Subcutaneous abdominal adipose tissue (tissue), 5 donors: ENCODE measurements around the gene RBM10.
A peak's percentile ranks its signal among the peaks of the same experiment; 100 is the strongest.
"Not testable (repeated sequence)": the region's sequence is repeated elsewhere in the genome, so short reads cannot be mapped to it uniquely, and the experiment has no call there.

ENCODE experiments used
- H3K27ac ChIP-seq: one replicate; pipeline ENCODE4 v1.7.0; 2013; ENCODE audit warnings: low read depth, mild to moderate bottlenecking, inconsistent platforms, low read length, moderate library complexity
- H3K27me3 ChIP-seq, 5 donors: one replicate each; pipeline ENCODE4 v1.7.0; 2013; ENCODE audit warnings: low read length in 5 of 5, inconsistent platforms in 1 of 5; ENCODE audit not compliant: control insufficient read depth in 5 of 5, insufficient read depth in 4 of 5
- H3K36me3 ChIP-seq, 5 donors: one replicate each; pipeline ENCODE4 v1.7.0; 2013; ENCODE audit warnings: low read length in 5 of 5; ENCODE audit not compliant: control insufficient read depth in 5 of 5, insufficient read depth in 5 of 5
- H3K4me1 ChIP-seq, 5 donors: one replicate each; pipeline ENCODE4 v1.7.0; 2013; ENCODE audit warnings: low read length in 5 of 5, mild to moderate bottlenecking in 3 of 5, moderate library complexity in 1 of 5; ENCODE audit not compliant: control insufficient read depth in 5 of 5, insufficient read depth in 5 of 5
- H3K4me3 ChIP-seq, 5 donors: one replicate each; pipeline ENCODE4 v1.7.0; 2013; ENCODE audit warnings: low read length in 5 of 5, low read depth in 1 of 5
- H3K9ac ChIP-seq, 5 donors: one replicate each; pipeline ENCODE4 v1.7.0; 2013; ENCODE audit warnings: low read length in 5 of 5, mild to moderate bottlenecking in 4 of 5, moderate library complexity in 3 of 5
- H3K9me3 ChIP-seq, 5 donors: one replicate each; pipeline ENCODE4 v1.7.0; 2013; ENCODE audit warnings: low read length in 5 of 5; ENCODE audit not compliant: control insufficient read depth in 5 of 5
- donor health status: healthy.
- donor health status: healthy.
- donor health status: healthy.
- donor health status: healthy.
- donor health status: healthy.

RBM10 gene, protein sequence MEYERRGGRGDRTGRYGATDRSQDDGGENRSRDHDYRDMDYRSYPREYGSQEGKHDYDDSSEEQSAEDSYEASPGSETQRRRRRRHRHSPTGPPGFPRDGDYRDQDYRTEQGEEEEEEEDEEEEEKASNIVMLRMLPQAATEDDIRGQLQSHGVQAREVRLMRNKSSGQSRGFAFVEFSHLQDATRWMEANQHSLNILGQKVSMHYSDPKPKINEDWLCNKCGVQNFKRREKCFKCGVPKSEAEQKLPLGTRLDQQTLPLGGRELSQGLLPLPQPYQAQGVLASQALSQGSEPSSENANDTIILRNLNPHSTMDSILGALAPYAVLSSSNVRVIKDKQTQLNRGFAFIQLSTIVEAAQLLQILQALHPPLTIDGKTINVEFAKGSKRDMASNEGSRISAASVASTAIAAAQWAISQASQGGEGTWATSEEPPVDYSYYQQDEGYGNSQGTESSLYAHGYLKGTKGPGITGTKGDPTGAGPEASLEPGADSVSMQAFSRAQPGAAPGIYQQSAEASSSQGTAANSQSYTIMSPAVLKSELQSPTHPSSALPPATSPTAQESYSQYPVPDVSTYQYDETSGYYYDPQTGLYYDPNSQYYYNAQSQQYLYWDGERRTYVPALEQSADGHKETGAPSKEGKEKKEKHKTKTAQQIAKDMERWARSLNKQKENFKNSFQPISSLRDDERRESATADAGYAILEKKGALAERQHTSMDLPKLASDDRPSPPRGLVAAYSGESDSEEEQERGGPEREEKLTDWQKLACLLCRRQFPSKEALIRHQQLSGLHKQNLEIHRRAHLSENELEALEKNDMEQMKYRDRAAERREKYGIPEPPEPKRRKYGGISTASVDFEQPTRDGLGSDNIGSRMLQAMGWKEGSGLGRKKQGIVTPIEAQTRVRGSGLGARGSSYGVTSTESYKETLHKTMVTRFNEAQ

DNA sequence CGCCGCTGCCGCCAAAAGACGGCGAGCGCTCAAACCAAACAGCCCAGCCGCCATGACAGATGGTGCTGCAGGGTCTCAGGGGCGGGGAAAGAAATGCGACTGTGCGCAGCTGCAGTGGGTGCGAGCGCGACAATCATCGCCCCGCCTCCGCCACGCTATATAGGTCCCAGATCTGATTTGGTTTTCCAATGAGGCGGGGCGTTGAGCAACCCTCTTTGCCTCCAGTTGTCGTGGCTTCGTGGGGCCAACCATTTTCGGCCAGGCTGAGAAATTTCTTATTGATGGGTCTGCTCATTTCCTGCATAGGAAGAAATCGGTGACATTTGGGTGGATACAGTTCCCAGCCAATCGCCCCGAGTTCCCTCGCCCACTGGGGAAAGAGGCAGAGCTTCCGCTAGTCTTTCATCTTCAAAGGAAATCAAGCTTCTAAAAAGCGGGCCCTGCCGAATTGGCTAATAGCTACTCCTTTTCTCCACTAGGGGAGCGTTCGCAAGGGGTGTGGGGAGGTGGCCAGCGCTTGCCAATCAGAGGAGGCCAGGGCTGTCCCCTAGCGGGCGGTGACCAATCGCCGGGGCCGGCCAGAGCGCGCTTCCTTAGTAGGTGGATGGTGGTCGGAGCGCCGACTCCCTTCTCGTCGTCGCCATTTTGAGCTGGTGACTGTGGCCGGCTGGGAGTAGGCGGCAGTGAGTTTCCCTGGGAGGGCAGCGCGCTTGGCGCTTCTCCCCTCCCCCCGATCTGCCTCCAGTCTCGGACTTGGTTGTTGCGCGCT, at the start of gene RBM10, which contains the start of gene NDUFB11:
Gene RBM10, plus strand, starts transcription at position 596 of the 769 bp plus-strand sequence. CDS start 2,261 bp downstream, outside the sequence.
Gene NDUFB11, minus strand, starts transcription at position 77 of the 769 bp plus-strand sequence. Its CDS starts 23 bp downstream, at position 54.
- Histone ChIP-seq H3K27me3 (peaks cover 0 to 13% (median 11%) of the 10 kb centered on the region in 5 donors), H3K9ac (peak within 1 kb of the TSS in 4 of 5 donors; percentile 57 to 82 (median 76)), H3K27ac (peak within 1 kb of the TSS; percentile 84)

DNA sequence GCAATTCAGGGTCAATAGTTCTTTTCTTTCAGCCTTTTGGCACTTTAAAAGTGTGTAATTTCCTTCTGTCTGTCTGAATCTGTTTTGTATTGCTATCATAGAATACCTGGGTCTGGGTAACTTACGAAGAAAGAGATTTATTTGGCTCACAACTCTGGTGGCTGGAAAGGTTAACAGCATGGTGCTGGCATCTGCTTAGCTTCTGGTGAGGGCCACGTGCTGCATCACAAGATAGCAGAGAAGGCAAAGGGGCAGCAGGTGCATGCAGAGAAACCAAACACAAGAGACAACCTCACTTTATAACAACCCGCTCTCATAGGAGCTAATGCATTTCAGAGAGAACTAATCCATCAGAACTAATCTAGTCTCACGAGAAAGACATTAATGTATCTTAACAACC, 48.0 kb upstream of the RBM10 start:
- Histone ChIP-seq H3K4me1 (no peaks in the 10 kb centered on the region), H3K9ac (no peak overlapping the region), H3K36me3 (no peaks in the 10 kb centered on the region), H3K9me3 (peaks cover 0 to 5% (median 4%) of the 10 kb centered on the region in 5 donors), H3K27ac (no peak overlapping the region), H3K4me3 (no peak overlapping the region), H3K27me3 (peaks cover 0 to 15% (median 8%) of the 10 kb centered on the region in 5 donors)

More for the DNA sequence above, at the start of gene RBM10, which contains the start of gene NDUFB11:
- peaks cover 0 to 37% (median 35%) of the 10 kb centered on the region in 5 donors for H3K4me1 ChIP-seq
- peaks cover 0 to 8% (median 0%) of the 10 kb centered on the region in 5 donors for H3K9me3 ChIP-seq
- H3K36me3 ChIP-seq: peaks cover 0 to 19% (median 11%) of the 10 kb centered on the region in 5 donors
- H3K4me3 ChIP-seq: peak within 1 kb of the TSS; percentile 72 to 83 (median 75)

DNA sequence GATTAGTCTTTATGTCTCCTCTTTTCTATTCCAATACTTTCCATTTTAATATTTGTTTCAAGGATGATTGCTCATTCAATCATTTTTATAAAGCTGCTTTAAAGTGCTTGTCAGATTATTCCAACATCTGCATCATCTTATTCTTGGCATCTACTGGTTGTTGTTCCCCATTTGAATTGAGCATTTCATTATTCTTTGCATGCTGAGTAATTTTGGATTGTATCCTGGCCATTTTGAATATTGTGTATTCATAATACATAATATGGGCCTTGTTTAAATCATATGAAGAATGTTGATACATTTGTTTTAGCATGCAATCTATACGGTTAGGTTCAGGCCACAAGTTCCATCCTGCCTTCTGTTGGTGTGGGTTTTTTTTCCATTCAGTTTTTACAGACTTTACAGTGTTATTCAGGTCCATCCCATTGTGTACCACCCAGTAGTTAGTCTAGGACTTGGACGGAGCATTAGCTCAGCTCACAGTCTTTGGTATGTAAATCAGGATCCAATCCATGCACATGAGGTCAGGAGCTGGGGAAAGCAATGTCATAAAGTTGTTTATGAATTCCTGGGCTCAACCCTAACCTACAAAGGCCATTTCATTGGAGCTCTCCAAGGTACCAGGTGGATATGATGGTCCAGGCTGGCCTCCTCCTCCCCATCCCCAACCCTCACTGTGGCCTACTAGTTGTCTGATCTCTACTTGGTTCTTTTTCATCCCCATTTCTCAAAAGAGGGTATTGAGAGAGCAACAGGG, 46.5 kb upstream of the RBM10 start:
- H3K27ac ChIP-seq: no peak overlapping the region
- no peak overlapping the region for H3K9ac ChIP-seq
- H3K4me3 ChIP-seq: no peak overlapping the region
- H3K36me3 ChIP-seq: no peaks in the 10 kb centered on the region
- no peaks in the 10 kb centered on the region for H3K4me1 ChIP-seq
- peaks cover 3 to 15% (median 10%) of the 10 kb centered on the region in 5 donors for H3K27me3 ChIP-seq
- H3K9me3 ChIP-seq: peaks cover 0 to 5% (median 4%) of the 10 kb centered on the region in 5 donors

DNA sequence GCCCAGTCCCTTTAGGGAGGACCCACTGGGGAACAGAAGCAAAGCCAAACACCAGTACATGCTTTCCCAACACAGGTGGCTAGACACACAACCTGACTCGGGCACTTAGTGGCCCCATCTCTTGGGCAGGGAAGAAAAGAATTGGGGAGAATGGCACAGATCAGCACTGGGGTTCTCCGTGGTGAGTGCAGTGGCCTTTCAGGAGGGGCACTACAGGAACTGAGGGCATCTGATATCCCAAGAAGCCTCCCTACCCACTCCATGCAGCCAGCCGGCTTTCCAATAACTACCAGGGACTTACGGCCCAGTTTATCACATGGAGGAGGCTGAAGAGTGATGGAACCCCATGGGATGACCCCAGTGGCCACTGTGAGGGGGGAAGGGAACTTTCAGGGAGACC, 43.8 kb upstream of the RBM10 start:
- Histone ChIP-seq H3K9me3 (peaks cover 0 to 5% (median 2%) of the 10 kb centered on the region in 5 donors), H3K4me1 (no peaks in the 10 kb centered on the region), H3K27me3 (peaks cover 5 to 15% (median 10%) of the 10 kb centered on the region in 5 donors), H3K36me3 (no peaks in the 10 kb centered on the region), H3K9ac (no peak overlapping the region), H3K4me3 (no peak overlapping the region), H3K27ac (no peak overlapping the region)

DNA sequence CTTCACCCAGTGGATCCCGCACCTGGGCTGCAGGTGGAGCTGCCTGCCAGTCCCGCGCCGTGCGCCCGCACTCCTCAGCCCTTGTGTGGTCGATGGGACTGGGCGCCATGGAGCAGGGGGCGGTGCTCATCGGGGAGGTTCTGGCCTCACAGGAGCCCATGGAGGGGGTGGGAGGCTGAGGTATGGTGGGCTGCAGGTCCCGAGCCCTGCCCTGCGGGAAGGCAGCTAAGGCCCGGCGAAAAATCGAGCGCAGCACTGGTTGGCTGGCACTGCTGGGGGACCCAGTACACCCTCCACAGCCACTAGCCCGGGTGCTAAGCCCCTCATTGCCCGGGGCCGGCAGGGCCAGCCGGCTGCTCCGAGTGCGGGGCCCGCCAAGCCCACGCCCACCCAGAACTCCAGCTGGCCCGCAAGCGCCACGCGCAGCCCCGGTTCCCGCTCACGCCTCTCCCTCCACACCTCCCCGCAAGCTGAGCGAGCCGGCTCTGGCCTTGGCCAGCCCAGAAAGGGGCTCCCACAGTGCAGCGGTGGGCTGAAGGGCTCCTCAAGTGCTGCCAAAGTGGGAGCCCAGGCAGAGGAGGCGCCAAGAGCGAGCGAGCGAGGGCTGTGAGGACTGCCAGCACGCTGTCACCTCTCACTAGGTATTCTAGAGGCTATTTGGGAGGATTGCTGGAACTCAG, 33.9 kb upstream of the RBM10 start:
- not testable (repeated sequence) for H3K36me3 ChIP-seq, H3K9me3 ChIP-seq, H3K9ac ChIP-seq, H3K27ac ChIP-seq, H3K4me1 ChIP-seq, H3K4me3 ChIP-seq
- H3K27me3 ChIP-seq: peaks cover 0 to 10% (median 0%) of the 10 kb centered on the region in 5 donors

DNA sequence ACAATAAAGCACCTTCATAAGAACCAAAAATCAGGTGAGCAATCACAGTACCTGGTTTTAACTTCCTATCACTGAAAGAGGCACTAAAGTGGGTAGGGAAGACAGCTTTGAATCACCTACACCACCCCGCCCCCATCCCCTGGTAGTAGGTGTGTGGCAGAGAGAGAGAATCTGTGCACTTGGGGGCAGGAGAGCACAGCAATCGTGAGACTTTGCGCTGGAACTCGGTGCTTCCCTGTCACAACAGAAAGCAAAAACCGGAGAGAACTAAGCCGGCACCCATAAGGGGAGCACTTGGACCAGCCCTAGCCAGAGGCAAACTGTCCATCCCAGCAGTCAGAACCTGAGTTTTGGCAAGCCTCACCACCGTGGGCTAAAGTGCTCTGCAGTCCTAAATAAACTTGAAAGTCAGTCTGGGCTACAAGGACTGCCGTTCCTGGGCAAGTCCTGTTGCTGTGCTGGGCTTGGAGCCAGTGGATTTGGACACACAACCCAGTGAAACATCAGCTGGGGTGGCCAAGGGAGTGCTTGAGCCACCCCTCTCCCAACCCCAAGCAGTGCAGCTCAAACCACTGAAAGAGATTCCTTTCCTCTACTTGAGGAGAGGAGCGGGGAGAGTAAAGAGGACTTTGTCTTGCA, 32.6 kb upstream of the RBM10 start:
- Histone ChIP-seq H3K9me3 (peaks cover 0 to 3% (median 0%) of the 10 kb centered on the region in 5 donors), H3K4me3 (no peak overlapping the region), H3K27ac (no peak overlapping the region), H3K9ac (no peak overlapping the region), H3K4me1 (peaks cover 0 to 5% (median 3%) of the 10 kb centered on the region in 5 donors), H3K36me3 (no peaks in the 10 kb centered on the region), H3K27me3 (peaks cover 0 to 10% (median 0%) of the 10 kb centered on the region in 5 donors)

DNA sequence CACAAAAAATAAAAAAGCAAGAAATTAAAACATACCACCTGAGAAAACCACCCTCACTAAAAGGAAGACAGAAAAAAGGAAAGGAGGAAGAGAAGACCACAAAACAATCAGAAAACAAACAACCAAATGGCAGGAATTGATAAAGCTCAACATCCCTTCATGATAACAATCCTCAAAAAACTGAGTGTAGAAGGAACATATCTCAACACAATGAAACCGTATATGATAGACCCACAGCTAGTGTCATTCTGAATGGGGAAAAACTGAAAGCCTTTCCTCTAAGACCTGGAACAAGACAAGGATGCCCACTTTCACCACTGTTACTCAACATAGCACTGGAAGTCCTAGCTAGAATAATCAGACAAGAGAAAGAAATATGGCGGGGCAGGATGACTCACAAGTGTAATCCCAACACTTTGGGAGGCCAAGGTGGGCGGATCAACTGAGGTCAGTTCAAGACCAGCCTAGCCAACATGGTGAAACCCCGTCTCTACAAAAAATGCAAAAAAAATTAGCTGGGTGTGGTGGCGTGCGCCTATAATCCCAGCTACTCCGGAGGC, 28.4 kb upstream of the RBM10 start:
- H3K4me1 ChIP-seq, H3K36me3 ChIP-seq, H3K27ac ChIP-seq, H3K9me3 ChIP-seq, H3K4me3 ChIP-seq, H3K9ac ChIP-seq: not testable (repeated sequence)
- peaks cover 0 to 10% (median 0%) of the 10 kb centered on the region in 5 donors for H3K27me3 ChIP-seq

DNA sequence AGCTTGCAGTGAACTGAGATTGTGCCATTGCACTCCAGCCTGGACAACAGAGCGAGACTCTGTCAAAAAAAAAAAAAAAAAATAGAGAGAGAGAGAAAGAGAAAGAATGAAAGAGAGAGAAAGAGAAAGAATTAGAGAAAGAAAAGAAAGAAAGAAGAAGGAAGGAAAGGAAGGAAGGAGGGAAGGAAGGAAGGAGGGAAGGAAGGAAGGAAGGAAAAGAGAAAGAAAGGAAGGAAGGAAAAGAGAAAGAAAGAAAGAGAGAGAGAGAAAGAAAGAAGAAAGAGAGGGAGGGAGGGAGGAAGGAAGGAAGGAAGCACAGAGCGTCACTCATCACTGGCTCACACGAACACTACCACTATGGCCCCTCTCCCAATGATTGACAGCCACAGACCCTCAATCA, 20.6 kb upstream of the RBM10 start:
- not testable (repeated sequence) for H3K27ac ChIP-seq, H3K9me3 ChIP-seq, H3K9ac ChIP-seq, H3K4me1 ChIP-seq, H3K4me3 ChIP-seq, H3K27me3 ChIP-seq, H3K36me3 ChIP-seq
